Endothelial cell of umbilical vein (primary cell): ENCODE results near the gene CST1. TPM values are rescaled to one million over a fixed set of nuclear protein-coding genes. Genes with fewer than 3 reads are reported as not detected.
A peak's percentile ranks its signal among the peaks of the same experiment; 100 is the strongest.
"Not testable (repeated sequence)": the region's sequence is repeated elsewhere in the genome, so short reads cannot be mapped to it uniquely, and the experiment has no call there.

Experiments
- BruUV-seq: library from RNA; stranded (reverse); fragments of 400-500 nt; replicated peaks from 2 replicates; lab custom pipeline; 2021; lab: Mats Ljungman, UMichigan
- CTCF ChIA-PET: fragments of 300-600, 350-600 bp; sonication (Branson Sonifier 250); formaldehyde crosslinking; loops from one replicate; lab custom pipeline; 2021; ENCODE audit warnings: antibody characterized with exemption, inconsistent platforms; lab: Charles Lee
- POLR2A ChIA-PET: fragments of 300-600, 350-600 bp; sonication (Branson Sonifier 250); formaldehyde crosslinking; loops from one replicate; lab custom pipeline; 2021; ENCODE audit warnings: antibody characterized with exemption, inconsistent platforms; lab: Charles Lee
- DNase-seq: peaks from one replicate; pipeline ENCODE4 v3.0.0-alpha.2; 2011; ENCODE audit warnings: low read depth, low spot score
- FAIRE-seq: peaks from 2 replicates; lab custom pipeline; 2011; peaks lifted over from hg19 to GRCh38; lab: Jason Lieb, UNC
- H2AFZ ChIP-seq: 2 replicates; pipeline ENCODE4 v1.6.0; 2012; ENCODE audit warnings: low read depth, low read length, control low read depth, inconsistent platforms
- H3K27ac ChIP-seq: 2 replicates; pipeline ENCODE4 v1.5.1; 2011; ENCODE audit warnings: low read depth, mild to moderate bottlenecking, control low read depth, low read length, moderate library complexity; ENCODE audit not compliant: insufficient read depth
- H3K27me3 ChIP-seq, 2 experiments: 2 replicates each; pipeline versions ENCODE4 v1.6.0 to v1.6.1; 2011; ENCODE audit warnings: low read length in 2 of 2, mixed read lengths in 1 of 2; ENCODE audit not compliant: control insufficient read depth in 2 of 2, insufficient read depth in 2 of 2
- H3K36me3 ChIP-seq, 2 experiments: 2 replicates in 1 of 2; 3 replicates in 1 of 2; pipeline ENCODE4 v1.5.1; 2011; ENCODE audit warnings: low read length in 2 of 2, mild to moderate bottlenecking in 1 of 2, moderate library complexity in 1 of 2; ENCODE audit not compliant: control insufficient read depth in 2 of 2, insufficient read depth in 2 of 2; ENCODE audit errors: extremely low read depth in 1 of 2
- H3K4me1 ChIP-seq: 3 replicates; pipeline ENCODE4 v1.5.1; 2011; ENCODE audit warnings: mild to moderate bottlenecking, low read length; ENCODE audit not compliant: control insufficient read depth, insufficient read depth; ENCODE audit errors: extremely low read depth
- H3K4me2 ChIP-seq: 2 replicates; pipeline ENCODE4 v1.6.1; 2011; ENCODE audit warnings: low read length, control low read depth, mixed read lengths; ENCODE audit not compliant: insufficient read depth
- H3K4me3 ChIP-seq, 3 experiments: fragments of 200-600 bp in 1 of 3; sonication (generic), shearing (Covaris generic) in 1 of 3; replicated peaks in 1 of 3; 2 replicates each; pipeline ENCODE4 v1.5.1; 2011 to 2016; ENCODE audit warnings: control low read depth in 3 of 3, low read length in 3 of 3, mild to moderate bottlenecking in 2 of 3, inconsistent platforms in 1 of 3, low read depth in 1 of 3, moderate library complexity in 1 of 3; ENCODE audit not compliant: insufficient read depth in 1 of 3
- H3K79me2 ChIP-seq: 2 replicates; pipeline ENCODE4 v1.6.0; 2012; ENCODE audit warnings: low read length, inconsistent platforms; ENCODE audit not compliant: control insufficient read depth, insufficient read depth
- H3K9ac ChIP-seq: replicated peaks from 2 replicates; pipeline ENCODE3; 2011; ENCODE audit warnings: low read length, control low read depth; ENCODE audit not compliant: insufficient read depth; ENCODE audit errors: extremely low read depth
- H3K9me1 ChIP-seq: replicated peaks from 3 replicates; pipeline ENCODE4 v1.6.0; 2011; ENCODE audit warnings: mild to moderate bottlenecking, low read length; ENCODE audit not compliant: control insufficient read depth, insufficient read depth; ENCODE audit errors: extremely low read depth
- H3K9me3 ChIP-seq: replicated peaks from 2 replicates; pipeline ENCODE4 v1.5.1; 2012; ENCODE audit warnings: low read length, inconsistent platforms; ENCODE audit not compliant: control insufficient read depth, insufficient read depth
- H4K20me1 ChIP-seq: replicated peaks from 2 replicates; pipeline ENCODE3; 2011; ENCODE audit warnings: mild to moderate bottlenecking, low read length; ENCODE audit not compliant: control insufficient read depth, insufficient read depth; ENCODE audit errors: extremely low read depth
- CTCF ChIP-seq, 2 donors: IDR thresholded peaks; 1 replicate in 1 of 2; 2 replicates in 1 of 2; pipeline ENCODE4 v1.5.1; 2011; ENCODE audit warnings: low read length in 2 of 2, mild to moderate bottlenecking in 2 of 2, moderate library complexity in 2 of 2, control low read depth in 1 of 2, inconsistent platforms in 1 of 2, low read depth in 1 of 2; ENCODE audit not compliant: insufficient read depth in 1 of 2; ENCODE audit errors: extremely low read depth in 1 of 2
- MAX ChIP-seq: IDR thresholded peaks from 2 replicates; pipeline ENCODE4 v1.6.1; 2011; ENCODE audit not compliant: insufficient read depth, insufficient read length
- dilution Hi-C: fragments of 300-500 bp; cut with MboI; formaldehyde crosslinking; loops from one replicate; pipeline ENCODE4 v1.15.0; 2019; ENCODE audit warnings: low sequenced_read_pairs; ENCODE audit not compliant: extremely low pct_ligation_motif_present
- intact Hi-C: fragments of 100-400 bp; cut with micrococcal nuclease; formaldehyde crosslinking; loops from one replicate; pipeline ENCODE4 v1.10.0; 2022
- polyA plus RNA-seq, 4 experiments: library from polyadenylated mRNA; depleted of rRNA in 3 of 4; stranded (reverse) in 3 of 4; unstranded in 1 of 4; fragments of >200 nt; gene quantifications; 2 replicates each; pipeline versions ENCODE4 v1.2.1 to v1.2.3, GENCODE V29; 2011 to 2012; ENCODE audit warnings: missing spikeins in 1 of 4
- total RNA-seq: library from RNA; stranded (reverse); gene quantifications from 2 replicates; pipeline ENCODE4 v1.2.3, GENCODE V29; 2021

CST1 gene
- total and polyA plus RNA-seq, 2 donors (not counting 3 experiments of a cell fraction or from before 2014, with no cell fraction given): 0.19 to 2.2 TPM

- ChIA-PET POLR2A (no interaction called here), CTCF (interaction anchor here (1.0 to 2.9 kb wide), 5 partner anchors 10 to 114 kb away, joined by 3 to 10 read pairs (median 5); no protein-coding TSS in a partner anchor)
- Histone ChIP-seq H4K20me1 (no peaks in the 10 kb centered on the region), H3K9ac (no peak overlapping the region), H3K4me2 (no peak overlapping the region), H3K9me1 (no peaks in the 10 kb centered on the region), H3K27ac (no peak overlapping the region), H3K4me3 (no peak overlapping the region), H3K4me1 (no peaks in the 10 kb centered on the region), H2AFZ (no peak overlapping the region), H3K9me3 (no peaks in the 10 kb centered on the region), H3K36me3 (no peaks in the 10 kb centered on the region), H3K27me3 (peaks cover 0 to 5% of the 10 kb centered on the region in 2 experiments), H3K79me2 (no peaks in the 10 kb centered on the region)
- dilution Hi-C loops (no loop called here), intact Hi-C loops (loop anchor here (1.0 kb wide), 1 partner anchor 114 kb away; no protein-coding TSS in a partner anchor)
- peak; percentile 29 for DNase-seq
- BruUV-seq: no TSS peak
- peak; percentile 70 for FAIRE-seq
- no peak for TF ChIP-seq MAX
- TF ChIP-seq CTCF (IDR thresholded peaks at IDR 0.05; ENCODE audit: extremely low read depth in 1 of 2, insufficient read depth in 1 of 2, low read depth in 1 of 2, low read length in 2 of 2): peak; percentile 65 to 69
These were observed 31.7 kb upstream of the CST1 start for GRCh38 chr20:23782366-23782983.

GRCh38 chr20:23778676-23779075 is 27.9 kb upstream of the CST1 start:
- H3K9me3 ChIP-seq, DNase-seq, BruUV-seq, dilution Hi-C loops, FAIRE-seq, H3K9me1 ChIP-seq, H3K4me2 ChIP-seq, CTCF ChIA-PET, H4K20me1 ChIP-seq, POLR2A ChIA-PET, H3K27ac ChIP-seq, H3K9ac ChIP-seq, H3K79me2 ChIP-seq, H3K4me3 ChIP-seq, H3K36me3 ChIP-seq, H2AFZ ChIP-seq, intact Hi-C loops, H3K4me1 ChIP-seq, H3K27me3 ChIP-seq: not testable (repeated sequence)

- H3K4me2 ChIP-seq, DNase-seq, dilution Hi-C loops, POLR2A ChIA-PET, H3K27ac ChIP-seq, FAIRE-seq, H3K9me1 ChIP-seq, H3K9me3 ChIP-seq, BruUV-seq, H2AFZ ChIP-seq, CTCF ChIA-PET, intact Hi-C loops, H3K79me2 ChIP-seq, H4K20me1 ChIP-seq, H3K4me1 ChIP-seq, H3K27me3 ChIP-seq, H3K4me3 ChIP-seq, H3K36me3 ChIP-seq, H3K9ac ChIP-seq: not testable (repeated sequence)
These were observed 26.6 kb upstream of the CST1 start for GRCh38 chr20:23777380-23777779.
